HEK293T (cell line): ENCODE data around the gene GPC2.
"Not testable (repeated sequence)": the region's sequence is repeated elsewhere in the genome, so short reads cannot be mapped to it uniquely, and the experiment has no call there.

Experiments used
- CTCF ChIA-PET: fragments of 350-600 bp; formaldehyde crosslinking; extraction: SDS; loops from one replicate; lab custom pipeline; 2021; ENCODE audit warnings: antibody characterized with exemption, inconsistent platforms; lab: Yijun Ruan, JAX
- POLR2A ChIA-PET: fragments of 350-600 bp; formaldehyde crosslinking; extraction: SDS; loops from one replicate; lab custom pipeline; 2020; ENCODE audit warnings: antibody characterized with exemption, inconsistent platforms; lab: Yijun Ruan, JAX
- DNase-seq: peaks from one replicate; pipeline ENCODE4 v3.0.0; 2012; ENCODE audit warnings: mixed read lengths; ENCODE audit errors: extremely low spot score
- ARNT ChIP-seq: fragments of 450-650 bp; IDR thresholded peaks from 2 replicates; pipeline ENCODE4 v1.6.1; 2017; ENCODE audit warnings: mild to moderate bottlenecking
- BHLHE40 ChIP-seq: fragments of 450-650 bp; IDR thresholded peaks from 2 replicates; pipeline ENCODE4 v1.6.1; 2016; ENCODE audit warnings: mild to moderate bottlenecking, moderate library complexity, borderline replicate concordance
- CTBP1 ChIP-seq: fragments of 450-650 bp; IDR thresholded peaks from 2 replicates; pipeline ENCODE4 v1.6.1; 2016; ENCODE audit warnings: borderline replicate concordance
- ELF4 ChIP-seq: fragments of 450-650 bp; IDR thresholded peaks from 2 replicates; pipeline ENCODE4 v1.6.1; 2017; ENCODE audit warnings: antibody characterized with exemption
- FOXA1 ChIP-seq: fragments of 450-650 bp; IDR thresholded peaks from 2 replicates; pipeline ENCODE4 v1.6.1; 2016; ENCODE audit warnings: mild to moderate bottlenecking
- FOXK2 ChIP-seq: fragments of 450-650 bp; IDR thresholded peaks from 2 replicates; pipeline ENCODE4 v1.6.1; 2016; ENCODE audit warnings: mild to moderate bottlenecking
- FOXM1 ChIP-seq: fragments of 450-650 bp; IDR thresholded peaks from 2 replicates; pipeline ENCODE4 v1.6.1; 2017; ENCODE audit warnings: mild to moderate bottlenecking, borderline replicate concordance
- HDGF ChIP-seq: fragments of 450-650 bp; IDR thresholded peaks from 2 replicates; pipeline ENCODE4 v1.6.1; 2017; ENCODE audit warnings: antibody characterized with exemption, borderline replicate concordance
- L3MBTL2 ChIP-seq: fragments of 450-650 bp; conservative IDR thresholded peaks from 2 replicates; pipeline ENCODE4 v1.6.1; 2016; ENCODE audit warnings: mild to moderate bottlenecking
- LEF1 ChIP-seq: fragments of 450-650 bp; IDR thresholded peaks from 2 replicates; pipeline ENCODE4 v1.6.1; 2017; ENCODE audit warnings: mild to moderate bottlenecking, borderline replicate concordance
- NFRKB ChIP-seq: fragments of 450-650 bp; IDR thresholded peaks from 2 replicates; pipeline ENCODE4 v1.6.1; 2016; ENCODE audit warnings: mild to moderate bottlenecking, moderate library complexity
- PKNOX1 ChIP-seq: fragments of 450-650 bp; IDR thresholded peaks from 2 replicates; pipeline ENCODE4 v1.6.1; 2016
- SP1 ChIP-seq: fragments of 450-650 bp; IDR thresholded peaks from 2 replicates; pipeline ENCODE4 v1.6.1; 2017
- SUZ12 ChIP-seq: fragments of 450-650 bp; IDR thresholded peaks from 2 replicates; pipeline ENCODE4 v1.6.1; 2016; ENCODE audit warnings: mild to moderate bottlenecking
- TARDBP ChIP-seq: fragments of 450-650 bp; IDR thresholded peaks from 2 replicates; pipeline ENCODE4 v1.6.1; 2016
- ZNF384 ChIP-seq: fragments of 450-650 bp; IDR thresholded peaks from 2 replicates; pipeline ENCODE4 v1.6.1; 2016

Gene GPC2

GRCh38 chr7:100141555-100141949 lies 35.6 kb downstream of the GPC2 start:
- CTCF ChIA-PET = interaction anchor here (1.5 to 3.0 kb wide), 3 partner anchors 9 to 17 kb away, joined by 3 to 10 read pairs (median 8); no protein-coding TSS in a partner anchor
- no peak for TF ChIP-seq BHLHE40
- no peak for TF ChIP-seq CTBP1
- TF ChIP-seq SP1 = no peak
- no peak for TF ChIP-seq LEF1
- no peak for TF ChIP-seq PKNOX1
- TF ChIP-seq ARNT = no peak
- no peak for TF ChIP-seq SUZ12
- no peak for TF ChIP-seq HDGF
- TF ChIP-seq ELF4 = no peak
- no peak for TF ChIP-seq FOXM1
- no peak for TF ChIP-seq NFRKB
- no peak for TF ChIP-seq L3MBTL2
- no peak for TF ChIP-seq FOXA1
- TF ChIP-seq FOXK2 = no peak
- no peak for TF ChIP-seq TARDBP
- DNase-seq = no peak
- POLR2A ChIA-PET = interaction anchor here (1.1 kb wide), 1 partner anchor 13 kb away, joined by 3 read pairs; no protein-coding TSS in a partner anchor

GRCh38 chr7:100137851-100138760 lies 39.1 kb downstream of the GPC2 start:
- ChIA-PET POLR2A (interaction anchor here (1.1 to 2.0 kb wide), 3 partner anchors 8 to 11 kb away, joined by 3 to 8 read pairs (median 7); partner anchors contain the start of genes LAMTOR4 and MBLAC1), CTCF (interaction anchor here (1.0 kb wide), 1 partner anchor 8 kb away, joined by 5 read pairs; no protein-coding TSS in a partner anchor)
- no peak for TF ChIP-seq FOXK2
- no peak for TF ChIP-seq HDGF
- DNase-seq = no peak

- POLR2A ChIA-PET = interaction anchor here (0.7 to 1.4 kb wide), 5 partner anchors 16 to 214 kb away, joined by 3 to 9 read pairs (median 3); partner anchors contain the start of genes AP4M1, LAMTOR4 and MCM7
- TF ChIP-seq ELF4 (no peak), PKNOX1 (no peak), L3MBTL2 (no peak), FOXM1 (no peak), BHLHE40 (no peak), TARDBP (no peak), CTBP1 (no peak), ARNT (no peak), FOXK2 (no peak), LEF1 (no peak), HDGF (no peak), SUZ12 (no peak), ZNF384 (no peak), SP1 (no peak), FOXA1 (no peak)
- peak; percentile 78 for DNase-seq
- CTCF ChIA-PET = interaction anchor here (0.6 to 1.9 kb wide), 14 partner anchors 8 to 279 kb away, joined by 3 to 13 read pairs (median 6); partner anchors contain the start of genes LAMTOR4 and PVRIG
Observed at GRCh38 chr7:100132697-100133151, 44.5 kb downstream of the GPC2 start.

- DNase-seq = no peak
- TF ChIP-seq FOXM1 = no peak
- no peak for TF ChIP-seq SP1
- no peak for TF ChIP-seq ARNT
- no peak for TF ChIP-seq LEF1
- ChIA-PET CTCF (interaction anchor here (0.6 to 1.9 kb wide), 11 partner anchors 9 to 279 kb away, joined by 3 to 13 read pairs (median 6); partner anchors contain the start of gene PVRIG), POLR2A (interaction anchor here (0.7 to 1.4 kb wide), 5 partner anchors 16 to 215 kb away, joined by 3 to 9 read pairs (median 3); partner anchors contain the start of genes AP4M1, LAMTOR4 and MCM7)
Observed at GRCh38 chr7:100132126-100132525, 45.1 kb downstream of the GPC2 start.

GRCh38 chr7:100130608-100131453 lies 46.4 kb downstream of the GPC2 start:
- peak; percentile 77 for DNase-seq
- no peak for TF ChIP-seq NFRKB
- no peak for TF ChIP-seq ZNF384
- 0 out of 2 replicates have a peak, but pooled peaks have one; percentile 18 for TF ChIP-seq L3MBTL2
- CTCF ChIA-PET = interaction anchor here (0.7 to 1.8 kb wide), 13 partner anchors 8 to 298 kb away, joined by 3 to 8 read pairs (median 5); partner anchors contain the start of genes GAL3ST4, LAMTOR4 and ZCWPW1
- POLR2A ChIA-PET = interaction anchor here (1.0 to 2.7 kb wide), 5 partner anchors 8 to 119 kb away, joined by 3 to 16 read pairs (median 3); partner anchors contain the start of genes AP4M1, MCM7 and ZKSCAN1

- CTCF ChIA-PET = interaction anchor here (0.7 to 1.8 kb wide), 10 partner anchors 9 to 298 kb away, joined by 3 to 8 read pairs (median 6); partner anchors contain the start of genes GAL3ST4, LAMTOR4 and ZCWPW1
- DNase-seq = not testable (repeated sequence)
Observed at GRCh38 chr7:100130220-100130607, 47.0 kb downstream of the GPC2 start.

More at GRCh38 chr7:100130220-100130607, 47.0 kb downstream of the GPC2 start:
- POLR2A ChIA-PET = interaction anchor here (1.0 to 2.7 kb wide), 4 partner anchors 8 to 118 kb away, joined by 3 to 16 read pairs (median 3); partner anchors contain the start of genes AP4M1 and MCM7
